Measurements from ENCODE around the gene NFIA. TPM values are rescaled to one million over a fixed set of nuclear protein-coding genes. Genes with fewer than 3 reads are reported as not detected.

NFIA gene
- total and polyA plus RNA-seq, 9 of the 15 experiments (the other 6 are each of a cell fraction or from before 2014, with no cell fraction given): 5.3 to 24.9 (median 9.8) TPM

GRCh38 chr1:61227857-61228550 lies 145.6 kb downstream of the NFIA start:
- ChIA-PET POLR2A (interaction anchor here (0.5 to 0.6 kb wide), 2 partner anchors 19 to 178 kb away, joined by 3 read pairs; no protein-coding TSS in a partner anchor), CTCF (ENCODE audit: low intra/inter-chr PET ratio) (no interaction called here)
- TF ChIP-seq, protein P1, sequence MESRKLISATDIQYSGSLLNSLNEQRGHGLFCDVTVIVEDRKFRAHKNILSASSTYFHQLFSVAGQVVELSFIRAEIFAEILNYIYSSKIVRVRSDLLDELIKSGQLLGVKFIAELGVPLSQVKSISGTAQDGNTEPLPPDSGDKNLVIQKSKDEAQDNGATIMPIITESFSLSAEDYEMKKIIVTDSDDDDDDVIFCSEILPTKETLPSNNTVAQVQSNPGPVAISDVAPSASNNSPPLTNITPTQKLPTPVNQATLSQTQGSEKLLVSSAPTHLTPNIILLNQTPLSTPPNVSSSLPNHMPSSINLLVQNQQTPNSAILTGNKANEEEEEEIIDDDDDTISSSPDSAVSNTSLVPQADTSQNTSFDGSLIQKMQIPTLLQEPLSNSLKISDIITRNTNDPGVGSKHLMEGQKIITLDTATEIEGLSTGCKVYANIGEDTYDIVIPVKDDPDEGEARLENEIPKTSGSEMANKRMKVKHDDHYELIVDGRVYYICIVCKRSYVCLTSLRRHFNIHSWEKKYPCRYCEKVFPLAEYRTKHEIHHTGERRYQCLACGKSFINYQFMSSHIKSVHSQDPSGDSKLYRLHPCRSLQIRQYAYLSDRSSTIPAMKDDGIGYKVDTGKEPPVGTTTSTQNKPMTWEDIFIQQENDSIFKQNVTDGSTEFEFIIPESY (CRISPR knock-in tag; IDR thresholded peaks at IDR 0.05): peak; percentile 73; the same call in 1 of the 2 replicates
- TF ChIP-seq NFIX (CRISPR knock-in tag; IDR thresholded peaks at IDR 0.05; ENCODE audit: low read depth) (peak; percentile 64), CBX5 (IDR thresholded peaks at IDR 0.05; ENCODE audit: borderline replicate concordance, low read depth) (no peak), EWSR1 (IDR thresholded peaks at IDR 0.05; ENCODE audit: borderline replicate concordance, low read depth, partially characterized antibody) (no peak), NFIC (IDR thresholded peaks at IDR 0.05) (peak; percentile 91)
- H3K79me2 ChIP-seq (ENCODE audit: control insufficient read depth, insufficient read depth, low read length): peaks cover 56% of the 10 kb centered on the region
- ATAC-seq (peak; percentile 36), DNase-seq (ENCODE audit: extremely low read depth in 1 of 4, low spot score in 3 of 4) (no peak), FAIRE-seq (no peak)
- H3K36me3 ChIP-seq (ENCODE audit: control insufficient read depth, insufficient read depth, low read length): no peaks in the 10 kb centered on the region
- H3K9me3 ChIP-seq (replicated peaks; ENCODE audit: control insufficient read depth, insufficient read depth, low read depth, low read length): no peaks in the 10 kb centered on the region
- no peaks in the 10 kb centered on the region for H4K20me1 ChIP-seq (replicated peaks; ENCODE audit: control insufficient read depth, insufficient read depth, low read length)
- no peaks in the 10 kb centered on the region for H3K9me1 ChIP-seq (ENCODE audit: control insufficient read depth, insufficient read depth, low read length)
- H3K4me1 ChIP-seq (replicated peaks in 1 of 2; ENCODE audit: control insufficient read depth in 2 of 2, insufficient read depth in 2 of 2, low read length in 2 of 2): peaks cover 0 to 15% of the 10 kb centered on the region in 2 experiments; a peak in 2 of 5 replicates
- no peaks in the 10 kb centered on the region for H3K27me3 ChIP-seq (ENCODE audit: control insufficient read depth in 2 of 2, insufficient read depth in 2 of 2, low read length in 2 of 2)
- BruUV-seq (replicated peaks): no TSS peak
- H2AFZ ChIP-seq (ENCODE audit: low read depth, low read length): no peak overlapping the region
- H3K4me3 ChIP-seq: no peak overlapping the region
- 54% methylated on average over 4 of the region's 4 CpGs for WGBS (ENCODE audit: insufficient coverage, low coverage, missing lambda C conversion rate)
- in situ Hi-C loops (cut with MboI) (no loop called here), intact Hi-C loops (cut with micrococcal nuclease) (no loop called here)
- H3K9ac ChIP-seq (ENCODE audit: insufficient read depth in 1 of 2, low read depth in 2 of 2, low read length in 2 of 2): no peak overlapping the region
- H3K4me2 ChIP-seq (ENCODE audit: insufficient read depth, low read length): no peak overlapping the region
- H3K27ac ChIP-seq (ENCODE audit: extremely low read depth, low read depth, low read length): no peak overlapping the region
